ENCODE results near the gene ARL8A. TPM values are rescaled to one million over a fixed set of nuclear protein-coding genes. Genes with fewer than 3 reads are reported as not detected.
A peak's percentile ranks its signal among the peaks of the same experiment; 100 is the strongest.
"Not testable (repeated sequence)": the region's sequence is repeated elsewhere in the genome, so short reads cannot be mapped to it uniquely, and the experiment has no call there.

The ARL8A gene
- total and polyA plus RNA-seq, 2 experiments from 2014 or later: 42.1 to 45.3 TPM

- no peaks in the 10 kb centered on the region for H3K36me3 ChIP-seq
- H3K4me1 ChIP-seq (ENCODE audit: low read depth): no peaks in the 10 kb centered on the region
- peak; percentile 88 to 93 for DNase-seq (ENCODE audit: low read depth in 1 of 2, low spot score in 1 of 2)
- peak; percentile 91 for TF ChIP-seq CTCF (IDR thresholded peaks at IDR 0.05; ENCODE audit: low read depth, low read length)
- H3K4me3 ChIP-seq: no peak overlapping the region
- no peak overlapping the region for H3K27ac ChIP-seq
- H3K27me3 ChIP-seq: no peaks in the 10 kb centered on the region
- H3K9me3 ChIP-seq (ENCODE audit: low read depth): no peaks in the 10 kb centered on the region
Measured at GRCh38 chr1:202184750-202185460, 40.4 kb upstream of the ARL8A start.

- Histone ChIP-seq H3K36me3 (no peaks in the 10 kb centered on the region), H3K27me3 (no peaks in the 10 kb centered on the region), H3K27ac (no peak overlapping the region), H3K4me1 (ENCODE audit: low read depth) (no peaks in the 10 kb centered on the region), H3K4me3 (no peak overlapping the region), H3K9me3 (ENCODE audit: low read depth) (no peaks in the 10 kb centered on the region)
- TF ChIP-seq CTCF (IDR thresholded peaks at IDR 0.05; ENCODE audit: low read depth, low read length): no peak
- no peak for DNase-seq (ENCODE audit: low read depth in 1 of 2, low spot score in 1 of 2)
Measured at GRCh38 chr1:202182040-202182877, 37.7 kb upstream of the ARL8A start.

GRCh38 chr1:202181586-202181985, 37.0 kb upstream of the ARL8A start:
- Histone ChIP-seq H3K4me3 (no peak overlapping the region), H3K9me3 (ENCODE audit: low read depth) (no peaks in the 10 kb centered on the region), H3K27ac (no peak overlapping the region), H3K4me1 (ENCODE audit: low read depth) (no peaks in the 10 kb centered on the region), H3K36me3 (no peaks in the 10 kb centered on the region), H3K27me3 (no peaks in the 10 kb centered on the region)
- no peak for TF ChIP-seq CTCF (IDR thresholded peaks at IDR 0.05; ENCODE audit: low read depth, low read length)
- DNase-seq (ENCODE audit: low read depth in 1 of 2, low spot score in 1 of 2): no peak

GRCh38 chr1:202180751-202181139, 36.2 kb upstream of the ARL8A start:
- not testable (repeated sequence) for H3K27me3 ChIP-seq; H3K36me3 ChIP-seq; H3K27ac ChIP-seq; H3K9me3 ChIP-seq (ENCODE audit: low read depth); DNase-seq (ENCODE audit: low read depth in 1 of 2, low spot score in 1 of 2); H3K4me3 ChIP-seq; H3K4me1 ChIP-seq (ENCODE audit: low read depth)

GRCh38 chr1:202179828-202180750, 35.6 kb upstream of the ARL8A start:
- H3K27ac ChIP-seq: no peak overlapping the region

More at GRCh38 chr1:202179828-202180750, 35.6 kb upstream of the ARL8A start:
- no peak for TF ChIP-seq CTCF (IDR thresholded peaks at IDR 0.05; ENCODE audit: low read depth, low read length)
- Histone ChIP-seq H3K9me3 (ENCODE audit: low read depth) (no peaks in the 10 kb centered on the region), H3K36me3 (no peaks in the 10 kb centered on the region), H3K4me1 (ENCODE audit: low read depth) (no peaks in the 10 kb centered on the region), H3K27me3 (no peaks in the 10 kb centered on the region), H3K4me3 (no peak overlapping the region)
- no peak for DNase-seq (ENCODE audit: low read depth in 1 of 2, low spot score in 1 of 2)

All from cardiac muscle cell (in vitro differentiated cells and primary cell).